Skeletal muscle cell (primary cell): ENCODE results near the gene COL27A1.

Experiments
- DNase-seq: peaks from one replicate; pipeline ENCODE4 v3.0.0-alpha.2; 2010; ENCODE audit warnings: low read depth
- H3K4me3 ChIP-seq: 2 replicates; pipeline ENCODE4 v1.5.1; 2011; ENCODE audit warnings: low read depth, mild to moderate bottlenecking, control low read depth, low read length, moderate library complexity

COL27A1 gene

DNA sequence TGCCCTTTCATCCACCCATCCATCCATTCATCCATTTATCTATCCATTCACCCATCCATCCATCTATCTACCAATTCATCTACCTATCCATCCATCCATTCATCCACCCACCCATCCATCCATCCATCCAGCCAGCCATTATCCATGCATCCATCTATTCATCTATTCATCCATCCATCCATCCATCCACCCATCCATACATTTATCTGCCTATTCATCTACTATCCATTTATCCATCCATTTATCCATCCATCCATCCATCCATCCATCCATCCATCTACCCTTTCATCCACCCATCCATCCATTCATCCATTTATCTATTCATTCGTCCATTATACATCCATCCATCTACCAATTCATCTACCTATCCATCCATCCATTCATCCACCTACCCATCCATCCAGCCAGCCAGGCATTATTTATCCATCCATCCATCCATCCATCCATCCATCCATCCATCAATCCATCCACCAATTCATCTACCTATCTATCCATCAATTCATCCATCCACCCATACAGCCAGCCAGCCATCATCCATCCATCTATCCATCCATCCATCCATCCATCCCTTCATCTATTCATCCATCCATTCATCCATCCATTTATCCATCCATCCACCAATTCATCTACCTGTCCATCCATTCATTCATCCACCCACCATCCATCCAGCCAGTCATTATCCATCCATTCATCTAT lies 10.2 kb downstream of the COL27A1 start:
- DNase-seq: no peak
- no peak overlapping the region for H3K4me3 ChIP-seq

DNA sequence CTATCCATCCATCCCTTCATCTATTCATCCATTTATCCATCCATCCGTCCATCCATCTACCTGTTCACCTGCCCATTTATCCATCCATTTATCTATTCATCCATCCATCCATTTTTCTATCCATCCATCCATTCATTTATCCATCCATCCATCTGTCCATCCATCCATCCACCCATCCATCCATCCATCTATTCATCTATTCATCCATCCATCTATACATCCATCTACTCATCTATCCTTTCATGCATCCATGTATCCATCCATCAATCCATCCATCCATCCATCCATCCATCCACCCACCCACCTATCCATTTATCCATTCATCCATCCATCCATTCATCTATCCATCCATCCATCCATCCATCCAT lies 10.8 kb downstream of the COL27A1 start:
- DNase-seq: no peak
- H3K4me3 ChIP-seq: no peak overlapping the region

GRCh38 chr9:114166614-114167572 lies 11.6 kb downstream of the COL27A1 start:
- no peak for DNase-seq
- H3K4me3 ChIP-seq: no peak overlapping the region

DNA sequence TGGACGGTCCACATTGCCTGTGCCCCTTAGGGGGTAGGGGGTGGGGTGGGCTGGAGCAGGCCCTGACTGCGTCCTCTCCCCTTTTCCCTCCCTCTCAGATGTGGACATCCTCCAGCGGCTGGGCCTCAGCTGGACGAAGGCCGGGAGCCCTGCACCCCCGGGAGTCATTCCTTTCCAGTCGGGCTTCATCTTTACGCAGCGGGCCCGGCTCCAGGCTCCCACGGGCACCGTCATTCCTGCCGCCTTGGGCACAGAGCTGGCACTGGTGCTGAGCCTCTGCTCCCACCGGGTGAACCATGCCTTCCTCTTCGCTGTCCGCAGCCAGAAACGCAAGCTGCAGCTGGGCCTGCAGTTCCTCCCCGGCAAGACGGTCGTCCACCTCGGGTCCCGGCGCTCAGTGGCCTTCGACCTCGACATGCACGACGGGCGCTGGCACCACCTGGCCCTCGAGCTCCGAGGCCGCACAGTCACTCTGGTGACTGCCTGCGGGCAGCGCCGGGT lies 12.3 kb downstream of the COL27A1 start:
- DNase-seq: no peak
- H3K4me3 ChIP-seq: no peak overlapping the region

DNA sequence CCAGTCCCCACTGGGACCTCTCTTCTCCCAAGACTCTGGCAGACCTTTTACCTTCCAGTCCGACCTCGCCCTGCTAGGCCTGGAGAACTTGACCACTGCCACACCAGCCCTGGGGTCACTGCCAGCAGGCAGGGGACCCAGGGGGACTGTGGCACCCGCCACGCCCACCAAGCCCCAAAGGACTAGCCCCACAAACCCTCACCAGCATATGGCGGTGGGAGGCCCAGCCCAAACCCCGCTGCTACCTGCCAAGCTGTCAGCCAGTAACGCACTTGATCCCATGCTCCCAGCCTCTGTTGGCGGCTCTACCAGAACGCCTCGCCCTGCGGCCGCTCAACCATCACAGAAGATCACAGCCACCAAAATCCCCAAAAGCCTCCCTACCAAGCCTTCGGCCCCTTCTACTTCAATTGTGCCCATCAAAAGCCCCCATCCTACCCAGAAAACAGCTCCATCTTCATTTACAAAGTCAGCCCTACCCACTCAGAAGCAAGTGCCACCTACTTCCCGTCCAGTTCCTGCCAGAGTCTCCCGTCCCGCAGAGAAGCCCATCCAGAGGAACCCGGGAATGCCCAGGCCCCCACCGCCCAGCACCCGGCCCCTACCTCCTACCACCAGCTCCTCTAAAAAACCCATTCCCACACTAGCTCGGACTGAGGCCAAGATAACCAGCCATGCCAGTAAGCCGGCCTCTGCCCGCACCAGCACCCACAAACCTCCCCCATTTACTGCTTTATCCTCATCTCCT lies 13.1 kb downstream of the COL27A1 start:
- DNase-seq: no peak
- H3K4me3 ChIP-seq: no peak overlapping the region

GRCh38 chr9:114169029-114169951 lies 14.0 kb downstream of the COL27A1 start:
- DNase-seq: no peak
- no peak overlapping the region for H3K4me3 ChIP-seq

- H3K4me3 ChIP-seq: no peak overlapping the region
- no peak for DNase-seq
Measured at GRCh38 chr9:114169952-114170770, 14.8 kb downstream of the COL27A1 start.

DNA sequence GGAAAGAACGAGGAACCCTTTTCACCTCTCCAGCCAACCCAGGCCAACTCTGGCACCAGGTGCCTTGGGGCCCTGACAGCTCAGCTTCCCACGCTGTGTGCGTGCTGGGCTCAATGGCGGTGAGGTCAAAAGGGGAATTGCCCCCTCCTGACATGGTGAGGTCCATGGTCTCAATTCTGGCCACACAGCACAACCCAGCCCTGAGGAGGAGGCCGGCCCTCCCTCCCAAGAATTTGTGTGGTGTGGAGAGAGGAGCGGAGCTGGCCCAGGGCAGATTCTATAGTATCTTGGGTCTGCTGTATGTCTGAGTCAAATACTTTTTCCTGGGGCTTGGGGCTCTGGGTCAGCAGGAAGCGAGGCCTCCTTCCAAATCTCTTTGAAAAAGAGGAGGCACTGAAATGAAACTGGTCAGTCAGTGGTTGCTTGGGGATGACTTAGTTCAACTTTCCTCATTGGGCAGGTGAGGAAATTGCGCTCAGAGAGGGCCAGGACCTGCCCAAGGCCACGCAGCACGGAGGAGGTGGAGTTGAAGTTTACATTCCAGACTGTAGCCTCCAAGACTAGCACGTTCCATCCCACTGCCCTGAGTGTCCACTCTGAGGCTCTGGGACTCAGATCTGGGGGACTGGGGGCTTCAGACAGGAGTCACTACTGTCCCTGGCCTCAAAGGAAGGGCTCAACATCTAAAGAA lies 15.6 kb downstream of the COL27A1 start:
- no peak for DNase-seq
- H3K4me3 ChIP-seq: no peak overlapping the region

- no peak for DNase-seq
- no peak overlapping the region for H3K4me3 ChIP-seq
Measured at GRCh38 chr9:114171500-114171899, 16.2 kb downstream of the COL27A1 start.

DNA sequence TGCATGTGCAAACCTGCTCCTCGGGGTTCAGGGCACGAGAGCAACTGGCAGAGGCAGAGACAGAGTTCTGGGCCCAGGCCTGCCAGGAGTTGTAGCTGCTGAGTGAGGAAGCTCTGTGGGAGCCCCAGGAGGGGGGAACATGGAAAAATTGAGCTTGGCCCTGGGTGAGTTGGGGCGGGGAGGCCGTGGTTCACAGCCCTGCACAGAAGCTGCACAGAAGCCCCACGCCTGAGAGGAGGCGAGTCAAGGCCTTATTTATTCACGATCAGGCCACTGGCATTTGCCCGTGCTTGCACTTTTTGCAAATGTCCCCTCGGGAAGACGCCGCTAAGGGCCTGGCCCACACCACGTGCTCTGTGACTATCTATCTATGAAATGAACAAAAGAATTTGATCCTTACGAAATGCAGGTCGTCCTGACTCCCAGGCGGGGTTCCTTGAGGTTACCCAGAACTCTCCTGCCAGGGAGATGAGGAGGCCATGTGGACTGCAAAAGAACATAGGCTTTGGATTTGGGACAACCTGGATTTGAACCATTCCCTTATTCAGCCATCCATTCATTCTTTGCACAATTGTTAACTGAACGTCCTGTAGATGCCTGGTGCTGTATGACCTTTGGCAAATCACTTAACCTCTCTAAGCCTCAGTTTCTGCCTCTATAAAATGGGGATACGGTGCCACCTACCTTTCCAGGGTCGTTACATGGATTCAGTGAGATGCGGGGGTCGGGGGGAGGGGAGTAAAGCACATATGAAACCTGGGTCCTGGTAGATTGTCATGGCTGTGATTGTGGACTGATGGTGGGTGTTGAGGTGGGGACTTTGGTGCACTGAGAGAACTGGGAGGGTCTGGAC lies 17.9 kb downstream of the COL27A1 start:
- no peak for DNase-seq
- H3K4me3 ChIP-seq: no peak overlapping the region

DNA sequence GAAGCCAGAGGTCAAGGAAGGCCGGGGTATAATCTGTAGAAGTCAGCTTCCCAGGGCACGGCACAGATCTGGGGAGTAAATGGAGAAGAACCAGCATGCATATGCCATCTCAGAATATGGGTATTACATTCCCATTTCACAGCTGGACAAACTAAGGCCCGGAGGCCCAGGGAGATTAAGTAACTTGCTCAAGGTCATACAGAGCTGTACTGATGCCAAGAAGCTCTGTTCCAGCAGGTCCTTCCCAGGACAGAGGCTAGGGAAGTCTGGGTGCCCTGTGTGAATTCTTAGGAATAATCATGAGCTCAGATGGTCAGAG lies 19.2 kb downstream of the COL27A1 start:
- DNase-seq: no peak

GRCh38 chr9:114174876-114175771 lies 19.8 kb downstream of the COL27A1 start:
- no peak overlapping the region for H3K4me3 ChIP-seq
- no peak for DNase-seq

More for the DNA sequence above, 19.2 kb downstream of the COL27A1 start:
- H3K4me3 ChIP-seq: no peak overlapping the region

GRCh38 chr9:114176624-114177291 lies 21.4 kb downstream of the COL27A1 start:
- H3K4me3 ChIP-seq: no peak overlapping the region
- no peak for DNase-seq

DNA sequence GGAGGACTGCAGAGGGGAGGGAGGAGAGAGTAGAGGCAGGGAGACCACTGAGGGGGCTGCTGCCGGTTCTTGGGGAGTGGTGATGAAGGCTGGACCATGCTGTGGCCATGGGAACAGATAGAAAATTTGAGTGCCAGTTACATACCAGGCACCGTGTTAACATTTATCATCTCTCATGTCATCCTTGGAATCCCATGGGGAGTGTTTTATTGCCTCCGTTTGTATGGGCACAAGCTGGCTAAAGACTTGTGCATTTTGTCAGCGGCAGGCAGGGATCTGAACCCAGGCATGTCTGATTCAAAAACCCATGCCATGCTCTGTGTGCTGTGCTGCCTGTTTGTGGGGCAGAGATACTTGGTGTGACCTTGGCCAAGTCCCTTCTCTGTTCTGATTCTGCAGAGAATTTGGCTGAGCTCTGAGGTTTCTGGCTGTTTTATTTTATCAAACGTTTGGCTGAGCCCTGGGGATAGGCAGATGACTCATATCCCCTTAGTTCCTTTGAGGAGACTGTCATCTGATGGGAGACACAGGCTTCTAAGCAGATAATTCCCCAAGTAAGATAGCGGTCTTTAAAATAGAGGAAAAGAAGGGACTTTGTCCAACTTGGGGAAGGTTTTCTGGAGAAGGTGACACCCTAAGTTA lies 22.2 kb downstream of the COL27A1 start:
- H3K4me3 ChIP-seq: no peak overlapping the region
- DNase-seq: no peak

DNA sequence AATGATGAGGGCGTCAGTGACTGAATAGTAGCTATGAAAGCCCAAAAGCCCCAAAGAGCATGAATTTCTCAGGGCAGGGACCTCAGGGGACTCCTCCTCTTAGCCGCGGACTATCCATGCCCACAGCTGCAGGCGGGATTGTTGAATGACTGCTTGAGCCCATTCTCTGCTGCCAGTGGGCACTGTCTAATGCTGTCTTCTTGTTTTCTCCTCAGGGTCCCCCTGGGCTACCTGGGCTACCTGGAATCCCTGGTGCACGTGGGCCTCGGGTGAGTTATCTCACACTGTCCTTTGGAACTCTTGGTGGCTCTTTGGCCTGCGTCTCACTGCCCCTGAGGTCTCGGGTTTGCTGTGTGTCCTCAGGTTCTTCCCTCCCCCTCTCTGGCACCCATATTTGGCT lies 22.7 kb downstream of the COL27A1 start:
- H3K4me3 ChIP-seq: no peak overlapping the region

More for the DNA sequence above, 22.7 kb downstream of the COL27A1 start:
- no peak for DNase-seq
